ENCODE measurements around the gene CES3. TPM values are rescaled to one million over a fixed set of nuclear protein-coding genes. Genes with fewer than 3 reads are reported as not detected.

CES3 gene
- total RNA-seq, 1 donor from 2014 or later: 1.5 TPM

- no peaks in the 10 kb centered on the region for H3K9me3 ChIP-seq (ENCODE audit: insufficient read depth, low read depth, low read length)
- H2AFZ ChIP-seq (ENCODE audit: low read depth, low read length): no peak overlapping the region
- FAIRE-seq (no peak), DNase-seq (ENCODE audit: low read depth) (peak; percentile 44)
- no peaks in the 10 kb centered on the region for H3K4me1 ChIP-seq (ENCODE audit: insufficient read depth, low read length)
- Mint-ChIP-seq H3K4me1 (ENCODE audit: low read depth, unreplicated experiment) (no peaks in the 10 kb centered on the region), H3K27ac (ENCODE audit: unreplicated experiment) (no peak overlapping the region), H3K9me3 (ENCODE audit: unreplicated experiment) (no peaks in the 10 kb centered on the region), H3K36me3 (ENCODE audit: low read depth, unreplicated experiment) (no peaks in the 10 kb centered on the region), H3K4me3 (ENCODE audit: unreplicated experiment) (no peak overlapping the region), H3K27me3 (ENCODE audit: low read depth, unreplicated experiment) (peaks cover 18% of the 10 kb centered on the region)
- no peak overlapping the region for H3K4me3 ChIP-seq (ENCODE audit: insufficient read depth, low read depth, low read length)
- H3K27me3 ChIP-seq (ENCODE audit: insufficient read depth, low read length): no peaks in the 10 kb centered on the region
- no peak overlapping the region for H3K27ac ChIP-seq (ENCODE audit: low read depth, low read length)
- no peaks in the 10 kb centered on the region for H3K36me3 ChIP-seq (ENCODE audit: insufficient read depth, low read length)
- TF ChIP-seq, protein P1, sequence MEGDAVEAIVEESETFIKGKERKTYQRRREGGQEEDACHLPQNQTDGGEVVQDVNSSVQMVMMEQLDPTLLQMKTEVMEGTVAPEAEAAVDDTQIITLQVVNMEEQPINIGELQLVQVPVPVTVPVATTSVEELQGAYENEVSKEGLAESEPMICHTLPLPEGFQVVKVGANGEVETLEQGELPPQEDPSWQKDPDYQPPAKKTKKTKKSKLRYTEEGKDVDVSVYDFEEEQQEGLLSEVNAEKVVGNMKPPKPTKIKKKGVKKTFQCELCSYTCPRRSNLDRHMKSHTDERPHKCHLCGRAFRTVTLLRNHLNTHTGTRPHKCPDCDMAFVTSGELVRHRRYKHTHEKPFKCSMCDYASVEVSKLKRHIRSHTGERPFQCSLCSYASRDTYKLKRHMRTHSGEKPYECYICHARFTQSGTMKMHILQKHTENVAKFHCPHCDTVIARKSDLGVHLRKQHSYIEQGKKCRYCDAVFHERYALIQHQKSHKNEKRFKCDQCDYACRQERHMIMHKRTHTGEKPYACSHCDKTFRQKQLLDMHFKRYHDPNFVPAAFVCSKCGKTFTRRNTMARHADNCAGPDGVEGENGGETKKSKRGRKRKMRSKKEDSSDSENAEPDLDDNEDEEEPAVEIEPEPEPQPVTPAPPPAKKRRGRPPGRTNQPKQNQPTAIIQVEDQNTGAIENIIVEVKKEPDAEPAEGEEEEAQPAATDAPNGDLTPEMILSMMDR (IDR thresholded peaks at IDR 0.05; ENCODE audit: insufficient read depth, low read depth, low read length): peak; percentile 82
- TF ChIP-seq EZH2 (IDR thresholded peaks at IDR 0.05; ENCODE audit: insufficient read depth, low read length): no peak
- no peak overlapping the region for H3K4me2 ChIP-seq (ENCODE audit: low read length)
- H3K79me2 ChIP-seq (ENCODE audit: insufficient read depth, low read length): no peaks in the 10 kb centered on the region
- no peak overlapping the region for H3K9ac ChIP-seq (ENCODE audit: low read length)
- no peaks in the 10 kb centered on the region for H4K20me1 ChIP-seq (ENCODE audit: insufficient read depth, low read length)
Measured at GRCh38 chr16:66977341-66978113, 16.5 kb downstream of the CES3 start.

GRCh38 chr16:66979011-66979717 is 18.1 kb downstream of the CES3 start:
- Histone ChIP-seq H3K36me3 (ENCODE audit: insufficient read depth, low read length) (no peaks in the 10 kb centered on the region), H4K20me1 (ENCODE audit: insufficient read depth, low read length) (no peaks in the 10 kb centered on the region), H3K9ac (ENCODE audit: low read length) (no peak overlapping the region), H3K27me3 (ENCODE audit: insufficient read depth, low read length) (no peaks in the 10 kb centered on the region), H3K4me2 (ENCODE audit: low read length) (peak overlapping the region; percentile 18), H3K9me3 (ENCODE audit: insufficient read depth, low read depth, low read length) (no peaks in the 10 kb centered on the region), H3K4me1 (ENCODE audit: insufficient read depth, low read length) (no peaks in the 10 kb centered on the region), H3K79me2 (ENCODE audit: insufficient read depth, low read length) (no peaks in the 10 kb centered on the region), H3K4me3 (ENCODE audit: insufficient read depth, low read depth, low read length) (no peak overlapping the region), H3K27ac (ENCODE audit: low read depth, low read length) (no peak overlapping the region), H2AFZ (ENCODE audit: low read depth, low read length) (peak overlapping the region; percentile 11)
- Mint-ChIP-seq H3K27ac (ENCODE audit: unreplicated experiment) (no peak overlapping the region), H3K36me3 (ENCODE audit: low read depth, unreplicated experiment) (no peaks in the 10 kb centered on the region), H3K4me1 (ENCODE audit: low read depth, unreplicated experiment) (no peaks in the 10 kb centered on the region), H3K27me3 (ENCODE audit: low read depth, unreplicated experiment) (peaks cover 14% of the 10 kb centered on the region), H3K4me3 (ENCODE audit: unreplicated experiment) (no peak overlapping the region), H3K9me3 (ENCODE audit: unreplicated experiment) (no peaks in the 10 kb centered on the region)
- TF ChIP-seq, protein P1 (IDR thresholded peaks at IDR 0.05; ENCODE audit: insufficient read depth, low read depth, low read length): no peak
- no peak for TF ChIP-seq EZH2 (IDR thresholded peaks at IDR 0.05; ENCODE audit: insufficient read depth, low read length)
- no peak for DNase-seq (ENCODE audit: low read depth)
- no peak for FAIRE-seq
